HepG2 (cell line): ENCODE data around the gene ACSF3. TPM values are rescaled to one million over a fixed set of nuclear protein-coding genes. Genes with fewer than 3 reads are reported as not detected.

Experiments used
- CHD2 ChIP-seq: IDR thresholded peaks from 2 replicates; pipeline ENCODE4 v1.6.1; 2011; ENCODE audit warnings: low read depth, low read length, improper control_type of control experiment
- ETV6 ChIP-seq: sonication (generic); formaldehyde crosslinking; conservative IDR thresholded peaks from 2 replicates; pipeline ENCODE4 v1.4.0; 2020; ENCODE audit warnings: missing genetic modification reagents
- FOXM1 ChIP-seq: sonication (generic); formaldehyde crosslinking; IDR thresholded peaks from 2 replicates; pipeline ENCODE4 v1.5.0; 2020; ENCODE audit warnings: missing genetic modification reagents
- LCORL ChIP-seq, 2 experiments: fragments of 450-650 bp in 1 of 2; sonication (generic) in 1 of 2; formaldehyde crosslinking in 1 of 2; IDR thresholded peaks; 2 replicates each; pipeline versions ENCODE4 v1.5.0 to v1.6.1; 2017 to 2020; ENCODE audit warnings: antibody characterized with exemption in 1 of 2, missing genetic modification reagents in 1 of 2
- NKX3-1 ChIP-seq: sonication (generic); formaldehyde crosslinking; IDR thresholded peaks from 2 replicates; pipeline ENCODE4 v1.5.0; 2020; ENCODE audit warnings: missing genetic modification reagents
- PHF5A ChIP-seq: IDR thresholded peaks from one replicate; pipeline ENCODE4 v1.6.1; 2018; ENCODE audit warnings: low read depth, missing genetic modification reagents; ENCODE audit not compliant: unreplicated experiment
- RBAK ChIP-seq: sonication (generic); formaldehyde crosslinking; IDR thresholded peaks from 2 replicates; pipeline ENCODE4 v1.5.1; 2020; ENCODE audit warnings: mild to moderate bottlenecking, missing genetic modification reagents
- SMYD3 ChIP-seq: sonication (generic); formaldehyde crosslinking; IDR thresholded peaks from 2 replicates; pipeline ENCODE4 v1.8.1; 2023; ENCODE audit warnings: mild to moderate bottlenecking, missing genetic modification reagents
- SP5 ChIP-seq: IDR thresholded peaks from 2 replicates; pipeline ENCODE4 v1.6.1; 2016; ENCODE audit warnings: low read depth, borderline replicate concordance
- U2AF2 ChIP-seq: fragments of 200-400 bp; formaldehyde crosslinking; IDR thresholded peaks from 2 replicates; pipeline ENCODE4 v1.6.1; 2017; ENCODE audit warnings: low read depth, mild to moderate bottlenecking, low read length
- ZNF232 ChIP-seq: sonication (generic); formaldehyde crosslinking; IDR thresholded peaks from 2 replicates; pipeline ENCODE4 v1.4.0; 2020; ENCODE audit warnings: missing genetic modification reagents, borderline replicate concordance
- ZNF460 ChIP-seq: sonication (generic); formaldehyde crosslinking; IDR thresholded peaks from 2 replicates; pipeline ENCODE4 v1.5.1; 2020; ENCODE audit warnings: missing genetic modification reagents, mild to moderate bottlenecking, borderline replicate concordance
- ZNF720 ChIP-seq: sonication (generic); formaldehyde crosslinking; IDR thresholded peaks from 2 replicates; pipeline ENCODE4 v1.4.0; 2020; ENCODE audit warnings: missing genetic modification reagents
- polyA plus RNA-seq, 8 experiments: library from polyadenylated mRNA; depleted of rRNA in 3 of 8; stranded (reverse) in 7 of 8; unstranded in 1 of 8; fragments of >200 nt; fragmentation: Illumina TruSeq in 4 of 8; extraction: Trizol in 4 of 8; gene quantifications; 2 replicates each; pipeline versions ENCODE4 v1.2.1 to v1.2.3, GENCODE V29; 2011 to 2016; ENCODE audit warnings: low read depth in 4 of 8, missing spikeins in 1 of 8, mixed read lengths in 1 of 8; ENCODE audit not compliant: insufficient read depth in 1 of 8
- total RNA-seq, 5 experiments: library from RNA; depleted of rRNA; stranded (reverse); fragments of >200 nt; fragmentation: Illumina TruSeq; extraction: Trizol; gene quantifications; 2 replicates each; pipeline ENCODE4 v1.2.3, GENCODE V29; 2016; ENCODE audit warnings: low read depth in 1 of 5
- TF ChIP-seq, protein P1 (sequence below), 2 experiments: sonication (generic) in 1 of 2; formaldehyde crosslinking in 1 of 2; IDR thresholded peaks; 2 replicates each; pipeline versions ENCODE4 v1.6.1 to v1.9.0; 2014 to 2022; ENCODE audit warnings: antibody characterized with exemption in 1 of 2, borderline replicate concordance in 1 of 2, inconsistent platforms in 1 of 2, low read depth in 1 of 2, missing genetic modification reagents in 1 of 2
- TF ChIP-seq, protein P2 (sequence below), 2 experiments: sonication (generic) in 1 of 2; formaldehyde crosslinking in 1 of 2; IDR thresholded peaks; 2 replicates each; pipeline versions ENCODE4 v1.5.1 to v1.6.1; 2011 to 2020; ENCODE audit warnings: borderline replicate concordance in 1 of 2, low read depth in 1 of 2, low read length in 1 of 2, mild to moderate bottlenecking in 1 of 2, missing genetic modification reagents in 1 of 2, moderate library complexity in 1 of 2
- TF ChIP-seq, protein P3 (sequence below): sonication (generic); formaldehyde crosslinking; IDR thresholded peaks from 2 replicates; pipeline ENCODE4 v1.5.1; 2020; ENCODE audit warnings: missing genetic modification reagents, mild to moderate bottlenecking, borderline replicate concordance
- TF ChIP-seq, protein P4 (sequence below): sonication (generic); formaldehyde crosslinking; IDR thresholded peaks from 2 replicates; pipeline ENCODE4 v1.8.1; 2023; ENCODE audit warnings: mild to moderate bottlenecking, missing genetic modification reagents

Gene ACSF3
- total and polyA plus RNA-seq, 2 of the 13 experiments (the other 11 are each of a cell fraction or from before 2014, with no cell fraction given) = 14.9 to 30.6 TPM

DNA sequence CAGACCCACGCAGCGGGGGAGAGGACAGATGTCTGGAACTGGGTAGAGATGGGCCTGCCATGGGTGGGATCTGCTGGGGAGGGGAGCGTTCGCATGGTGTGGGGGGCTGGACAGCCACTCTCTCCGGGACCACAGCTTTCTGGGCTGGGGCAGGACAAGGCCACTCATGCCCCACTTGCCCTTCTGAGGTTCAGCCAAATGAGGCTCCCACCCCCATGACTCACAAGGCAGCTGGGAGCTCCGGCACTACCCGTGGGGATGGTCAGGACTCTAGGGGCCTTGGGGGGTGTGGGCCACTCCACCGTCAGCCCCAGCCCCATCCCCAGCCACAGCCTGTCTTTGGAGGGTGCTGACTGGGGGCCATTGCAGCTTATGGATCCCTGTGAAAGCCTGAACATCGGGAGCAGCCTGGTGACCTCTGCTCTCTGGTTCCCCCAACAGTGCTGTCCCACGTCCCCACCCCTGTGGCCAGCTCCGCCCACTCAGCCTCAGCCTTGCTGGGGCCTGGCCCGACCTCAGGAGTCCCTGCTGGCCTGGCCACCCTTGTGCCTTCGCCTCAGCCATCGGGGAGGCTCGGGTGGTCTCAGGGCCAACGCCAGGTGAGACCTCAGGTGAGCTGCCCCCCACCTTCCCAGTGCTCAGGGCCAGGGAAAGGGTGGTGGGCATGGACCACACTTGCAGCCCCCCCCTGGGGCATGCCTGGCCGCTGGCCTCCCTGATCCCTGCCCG, 73.2 kb downstream of the ACSF3 start (continued):
- TF ChIP-seq, protein P1, sequence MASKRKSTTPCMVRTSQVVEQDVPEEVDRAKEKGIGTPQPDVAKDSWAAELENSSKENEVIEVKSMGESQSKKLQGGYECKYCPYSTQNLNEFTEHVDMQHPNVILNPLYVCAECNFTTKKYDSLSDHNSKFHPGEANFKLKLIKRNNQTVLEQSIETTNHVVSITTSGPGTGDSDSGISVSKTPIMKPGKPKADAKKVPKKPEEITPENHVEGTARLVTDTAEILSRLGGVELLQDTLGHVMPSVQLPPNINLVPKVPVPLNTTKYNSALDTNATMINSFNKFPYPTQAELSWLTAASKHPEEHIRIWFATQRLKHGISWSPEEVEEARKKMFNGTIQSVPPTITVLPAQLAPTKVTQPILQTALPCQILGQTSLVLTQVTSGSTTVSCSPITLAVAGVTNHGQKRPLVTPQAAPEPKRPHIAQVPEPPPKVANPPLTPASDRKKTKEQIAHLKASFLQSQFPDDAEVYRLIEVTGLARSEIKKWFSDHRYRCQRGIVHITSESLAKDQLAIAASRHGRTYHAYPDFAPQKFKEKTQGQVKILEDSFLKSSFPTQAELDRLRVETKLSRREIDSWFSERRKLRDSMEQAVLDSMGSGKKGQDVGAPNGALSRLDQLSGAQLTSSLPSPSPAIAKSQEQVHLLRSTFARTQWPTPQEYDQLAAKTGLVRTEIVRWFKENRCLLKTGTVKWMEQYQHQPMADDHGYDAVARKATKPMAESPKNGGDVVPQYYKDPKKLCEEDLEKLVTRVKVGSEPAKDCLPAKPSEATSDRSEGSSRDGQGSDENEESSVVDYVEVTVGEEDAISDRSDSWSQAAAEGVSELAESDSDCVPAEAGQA (IDR thresholded peaks at IDR 0.05; ENCODE audit: low read depth) = no peak
- TF ChIP-seq, protein P1 (CRISPR knock-in tag; IDR thresholded peaks at IDR 0.05; ENCODE audit: borderline replicate concordance) = no peak
- TF ChIP-seq ZNF232 (CRISPR knock-in tag) (no peak), ZNF460 (CRISPR knock-in tag) (no peak), U2AF2 (no peak), NKX3-1 (CRISPR knock-in tag) (no peak), SMYD3 (CRISPR knock-in tag) (no peak), RBAK (CRISPR knock-in tag) (no peak), LCORL (IDR thresholded peaks at IDR 0.05) (no peak), LCORL (CRISPR knock-in tag; IDR thresholded peaks at IDR 0.05) (no peak), PHF5A (CRISPR knock-in tag) (no peak), ZNF720 (CRISPR knock-in tag) (no peak), FOXM1 (CRISPR knock-in tag) (0 out of 2 replicates have a peak, but pooled peaks have one; percentile 3), ETV6 (CRISPR knock-in tag) (no peak), CHD2 (no peak), SP5 (no peak)
- TF ChIP-seq, protein P2, sequence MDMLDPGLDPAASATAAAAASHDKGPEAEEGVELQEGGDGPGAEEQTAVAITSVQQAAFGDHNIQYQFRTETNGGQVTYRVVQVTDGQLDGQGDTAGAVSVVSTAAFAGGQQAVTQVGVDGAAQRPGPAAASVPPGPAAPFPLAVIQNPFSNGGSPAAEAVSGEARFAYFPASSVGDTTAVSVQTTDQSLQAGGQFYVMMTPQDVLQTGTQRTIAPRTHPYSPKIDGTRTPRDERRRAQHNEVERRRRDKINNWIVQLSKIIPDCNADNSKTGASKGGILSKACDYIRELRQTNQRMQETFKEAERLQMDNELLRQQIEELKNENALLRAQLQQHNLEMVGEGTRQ (IDR thresholded peaks at IDR 0.05; ENCODE audit: low read depth, low read length) = no peak
- TF ChIP-seq, protein P2 (CRISPR knock-in tag; IDR thresholded peaks at IDR 0.05; ENCODE audit: borderline replicate concordance) = no peak
- TF ChIP-seq, protein P3, sequence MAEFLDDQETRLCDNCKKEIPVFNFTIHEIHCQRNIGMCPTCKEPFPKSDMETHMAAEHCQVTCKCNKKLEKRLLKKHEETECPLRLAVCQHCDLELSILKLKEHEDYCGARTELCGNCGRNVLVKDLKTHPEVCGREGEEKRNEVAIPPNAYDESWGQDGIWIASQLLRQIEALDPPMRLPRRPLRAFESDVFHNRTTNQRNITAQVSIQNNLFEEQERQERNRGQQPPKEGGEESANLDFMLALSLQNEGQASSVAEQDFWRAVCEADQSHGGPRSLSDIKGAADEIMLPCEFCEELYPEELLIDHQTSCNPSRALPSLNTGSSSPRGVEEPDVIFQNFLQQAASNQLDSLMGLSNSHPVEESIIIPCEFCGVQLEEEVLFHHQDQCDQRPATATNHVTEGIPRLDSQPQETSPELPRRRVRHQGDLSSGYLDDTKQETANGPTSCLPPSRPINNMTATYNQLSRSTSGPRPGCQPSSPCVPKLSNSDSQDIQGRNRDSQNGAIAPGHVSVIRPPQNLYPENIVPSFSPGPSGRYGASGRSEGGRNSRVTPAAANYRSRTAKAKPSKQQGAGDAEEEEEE = no peak
- TF ChIP-seq, protein P4, sequence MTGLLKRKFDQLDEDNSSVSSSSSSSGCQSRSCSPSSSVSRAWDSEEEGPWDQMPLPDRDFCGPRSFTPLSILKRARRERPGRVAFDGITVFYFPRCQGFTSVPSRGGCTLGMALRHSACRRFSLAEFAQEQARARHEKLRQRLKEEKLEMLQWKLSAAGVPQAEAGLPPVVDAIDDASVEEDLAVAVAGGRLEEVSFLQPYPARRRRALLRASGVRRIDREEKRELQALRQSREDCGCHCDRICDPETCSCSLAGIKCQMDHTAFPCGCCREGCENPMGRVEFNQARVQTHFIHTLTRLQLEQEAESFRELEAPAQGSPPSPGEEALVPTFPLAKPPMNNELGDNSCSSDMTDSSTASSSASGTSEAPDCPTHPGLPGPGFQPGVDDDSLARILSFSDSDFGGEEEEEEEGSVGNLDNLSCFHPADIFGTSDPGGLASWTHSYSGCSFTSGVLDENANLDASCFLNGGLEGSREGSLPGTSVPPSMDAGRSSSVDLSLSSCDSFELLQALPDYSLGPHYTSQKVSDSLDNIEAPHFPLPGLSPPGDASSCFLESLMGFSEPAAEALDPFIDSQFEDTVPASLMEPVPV (CRISPR knock-in tag) = no peak
